ENCODE data around the gene SPON1.

Gene SPON1

GRCh38 chr11:13944016-13944415 is 18.5 kb upstream of the SPON1 start:
- no peak for DNase-seq (ENCODE audit: low read depth)

- no peak for DNase-seq (ENCODE audit: low read depth)
Observed at GRCh38 chr11:13944911-13945425, 17.6 kb upstream of the SPON1 start.

GRCh38 chr11:13947379-13947778 is 15.1 kb upstream of the SPON1 start:
- DNase-seq (ENCODE audit: low read depth), result no peak

- no peak for DNase-seq (ENCODE audit: low read depth)
Observed at GRCh38 chr11:13949876-13950275, 12.6 kb upstream of the SPON1 start.

GRCh38 chr11:13952221-13952620 is 10.3 kb upstream of the SPON1 start:
- no peak for DNase-seq (ENCODE audit: low read depth)

- DNase-seq (ENCODE audit: low read depth), result no peak
Observed at GRCh38 chr11:13952668-13953067, 9.9 kb upstream of the SPON1 start.

GRCh38 chr11:13954591-13954990 is 7.9 kb upstream of the SPON1 start:
- DNase-seq (ENCODE audit: low read depth), result no peak

- DNase-seq (ENCODE audit: low read depth), result no peak
Observed at GRCh38 chr11:13955971-13956421, 6.5 kb upstream of the SPON1 start.

- DNase-seq (ENCODE audit: low read depth), result no peak
Observed at GRCh38 chr11:13956988-13957387, 5.5 kb upstream of the SPON1 start.

- DNase-seq (ENCODE audit: low read depth), result no peak
Observed at GRCh38 chr11:13958641-13959400, 3.7 kb upstream of the SPON1 start.

- DNase-seq (ENCODE audit: low read depth), result no peak
Observed at GRCh38 chr11:13962198-13962561, 343 bp upstream of the SPON1 start.

GRCh38 chr11:13963169-13963948 is 836 bp downstream of the SPON1 start:
- DNase-seq (ENCODE audit: low read depth), result no peak

GRCh38 chr11:13963949-13964770 is 1.6 kb downstream of the SPON1 start:
- DNase-seq (ENCODE audit: low read depth), result no peak

- DNase-seq (ENCODE audit: low read depth), result no peak
Observed at GRCh38 chr11:13964771-13965074, 2.2 kb downstream of the SPON1 start.

GRCh38 chr11:13965337-13965736 is 2.8 kb downstream of the SPON1 start:
- DNase-seq (ENCODE audit: low read depth), result no peak

GRCh38 chr11:13966013-13966412 is 3.5 kb downstream of the SPON1 start:
- DNase-seq (ENCODE audit: low read depth), result no peak

GRCh38 chr11:13966486-13966885 is 4.0 kb downstream of the SPON1 start:
- DNase-seq (ENCODE audit: low read depth), result no peak

GRCh38 chr11:13970986-13971385 is 8.5 kb downstream of the SPON1 start:
- no peak for DNase-seq (ENCODE audit: low read depth)

GRCh38 chr11:13972043-13972910 is 9.8 kb downstream of the SPON1 start:
- no peak for DNase-seq (ENCODE audit: low read depth)

- DNase-seq (ENCODE audit: low read depth), result no peak
Observed at GRCh38 chr11:13972944-13973343, 10.4 kb downstream of the SPON1 start.

- DNase-seq (ENCODE audit: low read depth), result no peak
Observed at GRCh38 chr11:13974631-13975030, 12.1 kb downstream of the SPON1 start.

Measured in HS-5 (cell line).